ENCODE results near the gene PLCL2.

PLCL2 gene

DNA sequence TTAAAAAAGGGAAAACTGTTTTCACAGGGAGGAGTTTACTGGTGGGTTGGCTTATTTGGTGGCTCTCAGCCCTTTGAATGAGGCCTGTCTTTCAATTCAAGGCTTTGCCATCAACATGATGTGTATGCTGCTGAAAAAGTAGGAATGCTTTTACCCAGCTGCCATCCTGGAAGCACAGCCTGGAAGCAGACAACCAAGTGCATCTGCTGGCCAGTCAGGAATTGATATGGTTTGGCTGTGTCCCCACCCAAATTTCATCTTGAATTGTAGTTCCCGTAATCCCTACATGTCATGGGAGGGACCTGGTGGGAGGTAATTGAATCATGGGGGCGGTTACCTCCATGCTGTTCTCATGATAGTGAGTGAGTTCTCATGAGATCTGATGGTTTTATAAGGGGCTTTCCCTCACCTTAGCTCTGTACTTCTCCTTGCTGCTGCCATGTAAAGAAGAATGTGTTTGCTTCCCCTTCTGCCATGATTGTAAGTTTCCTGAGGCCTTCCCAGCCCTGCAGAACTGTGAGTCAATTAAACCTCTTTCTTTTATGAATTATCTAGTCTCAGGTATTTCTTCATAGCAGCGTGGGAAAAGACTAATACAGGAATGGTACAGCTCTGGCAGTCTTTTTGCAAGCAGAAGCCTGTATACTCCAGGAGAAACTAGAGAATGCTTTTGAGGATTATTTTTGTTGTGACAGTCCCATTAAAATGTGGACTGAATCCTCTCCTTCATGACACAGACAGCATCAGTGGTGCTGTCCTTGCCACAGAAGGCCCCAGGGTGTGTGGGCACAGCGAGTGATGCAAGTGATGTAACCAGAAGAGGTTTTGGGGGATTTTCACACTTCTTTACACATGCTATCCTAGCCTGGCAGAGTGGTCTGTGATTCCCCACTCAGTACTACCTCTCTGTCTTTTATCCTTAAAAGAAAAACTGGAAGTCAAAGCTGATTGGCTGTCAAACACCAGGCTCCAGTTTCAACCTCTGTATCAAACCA, 20.0 kb downstream of the PLCL2 start:
- no peaks in the 10 kb centered on the region for H3K27me3 Mint-ChIP-seq
- H3K4me3 Mint-ChIP-seq = peak overlapping the region; percentile 56
- H3K36me3 Mint-ChIP-seq (ENCODE audit: insufficient read depth) = peaks cover 12% of the 10 kb centered on the region
- peak overlapping the region; percentile 74 for H3K27ac Mint-ChIP-seq (ENCODE audit: low read depth)
- DNase-seq (ENCODE audit: low spot score in 2 of 2) = no peak
- peaks cover 79% of the 10 kb centered on the region for H3K4me1 Mint-ChIP-seq
- ATAC-seq (replicated peaks; ENCODE audit: extremely low read depth, poor library complexity, severe bottlenecking) = peak; percentile 48
- no peaks in the 10 kb centered on the region for H3K9me3 Mint-ChIP-seq

DNA sequence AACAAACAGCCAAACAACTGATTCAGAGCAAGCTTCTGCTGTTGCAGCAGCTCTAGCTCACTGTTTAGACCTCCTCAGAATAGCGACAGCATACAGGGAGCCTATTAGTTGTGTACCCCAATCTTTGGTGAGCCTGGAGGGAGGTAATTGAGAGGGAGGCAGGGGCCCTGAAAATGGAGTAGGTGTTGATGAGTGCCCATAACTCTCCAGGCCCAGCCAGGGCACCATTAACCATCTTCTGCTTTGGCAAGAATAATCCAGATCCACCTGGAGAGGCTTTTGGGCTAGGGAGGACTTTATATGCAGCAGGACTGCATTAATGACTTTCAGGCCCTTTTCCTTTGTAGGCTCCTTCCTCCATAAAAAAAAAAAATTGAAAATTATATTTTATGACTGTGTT, 20.9 kb downstream of the PLCL2 start:
- H3K36me3 Mint-ChIP-seq (ENCODE audit: insufficient read depth) = peaks cover 11% of the 10 kb centered on the region
- H3K4me3 Mint-ChIP-seq = peak overlapping the region; percentile 47
- no peaks in the 10 kb centered on the region for H3K27me3 Mint-ChIP-seq
- peak overlapping the region; percentile 74 for H3K27ac Mint-ChIP-seq (ENCODE audit: low read depth)
- DNase-seq (ENCODE audit: low spot score in 2 of 2) (no peak), ATAC-seq (replicated peaks; ENCODE audit: extremely low read depth, poor library complexity, severe bottlenecking) (no peak)
- no peaks in the 10 kb centered on the region for H3K9me3 Mint-ChIP-seq
- H3K4me1 Mint-ChIP-seq = peaks cover 81% of the 10 kb centered on the region

DNA sequence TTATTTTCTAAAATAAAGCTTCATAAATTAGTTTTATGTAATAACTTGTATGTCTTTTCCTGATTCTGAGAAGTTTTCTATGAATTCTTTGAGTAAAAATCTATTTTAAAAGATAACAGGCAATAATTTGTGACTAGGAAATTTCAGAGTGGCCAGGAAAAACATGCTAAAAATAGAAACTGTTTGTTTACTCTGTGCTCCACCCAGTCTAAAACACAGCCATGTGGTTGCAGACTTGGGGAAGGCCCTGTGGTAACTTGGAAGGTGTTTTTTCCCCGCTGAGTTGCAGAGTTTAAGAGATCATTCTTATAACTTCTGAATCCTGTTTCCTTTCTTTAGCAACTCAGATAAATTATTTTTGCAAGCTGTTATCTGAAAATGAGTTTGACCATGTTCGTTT, 21.9 kb downstream of the PLCL2 start:
- ATAC-seq (replicated peaks; ENCODE audit: extremely low read depth, poor library complexity, severe bottlenecking) = peak; percentile 45
- Mint-ChIP-seq H3K4me1 (peaks cover 73% of the 10 kb centered on the region), H3K9me3 (no peaks in the 10 kb centered on the region), H3K27ac (ENCODE audit: low read depth) (no peak overlapping the region), H3K36me3 (ENCODE audit: insufficient read depth) (peaks cover 8% of the 10 kb centered on the region), H3K27me3 (no peaks in the 10 kb centered on the region), H3K4me3 (no peak overlapping the region)
- no peak for DNase-seq (ENCODE audit: low spot score in 2 of 2)

DNA sequence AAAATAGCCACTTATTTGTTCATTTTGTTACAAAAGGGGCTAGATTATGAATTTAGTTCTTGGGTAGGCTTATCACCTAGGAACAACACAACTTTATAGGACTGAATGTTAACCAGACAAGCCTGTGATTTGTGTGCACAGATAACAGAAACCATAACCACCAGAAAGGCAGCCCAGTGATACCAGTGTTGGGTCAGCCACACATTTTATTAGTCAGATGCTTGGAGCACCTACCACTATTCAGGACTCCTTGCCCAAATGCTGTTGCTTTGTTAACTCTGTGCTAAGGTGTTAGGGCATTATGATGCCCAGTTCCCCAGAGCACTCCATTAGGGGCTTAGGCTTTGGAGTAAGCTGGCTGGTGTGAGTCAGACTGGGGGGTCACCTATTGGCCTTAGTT, 22.5 kb downstream of the PLCL2 start:
- ATAC-seq (replicated peaks; ENCODE audit: extremely low read depth, poor library complexity, severe bottlenecking) (no peak), DNase-seq (ENCODE audit: low spot score in 2 of 2) (no peak)
- Mint-ChIP-seq H3K4me3 (peak overlapping the region; percentile 8), H3K36me3 (ENCODE audit: insufficient read depth) (peaks cover 8% of the 10 kb centered on the region), H3K27me3 (no peaks in the 10 kb centered on the region), H3K4me1 (peaks cover 68% of the 10 kb centered on the region), H3K27ac (ENCODE audit: low read depth) (no peak overlapping the region), H3K9me3 (no peaks in the 10 kb centered on the region)

DNA sequence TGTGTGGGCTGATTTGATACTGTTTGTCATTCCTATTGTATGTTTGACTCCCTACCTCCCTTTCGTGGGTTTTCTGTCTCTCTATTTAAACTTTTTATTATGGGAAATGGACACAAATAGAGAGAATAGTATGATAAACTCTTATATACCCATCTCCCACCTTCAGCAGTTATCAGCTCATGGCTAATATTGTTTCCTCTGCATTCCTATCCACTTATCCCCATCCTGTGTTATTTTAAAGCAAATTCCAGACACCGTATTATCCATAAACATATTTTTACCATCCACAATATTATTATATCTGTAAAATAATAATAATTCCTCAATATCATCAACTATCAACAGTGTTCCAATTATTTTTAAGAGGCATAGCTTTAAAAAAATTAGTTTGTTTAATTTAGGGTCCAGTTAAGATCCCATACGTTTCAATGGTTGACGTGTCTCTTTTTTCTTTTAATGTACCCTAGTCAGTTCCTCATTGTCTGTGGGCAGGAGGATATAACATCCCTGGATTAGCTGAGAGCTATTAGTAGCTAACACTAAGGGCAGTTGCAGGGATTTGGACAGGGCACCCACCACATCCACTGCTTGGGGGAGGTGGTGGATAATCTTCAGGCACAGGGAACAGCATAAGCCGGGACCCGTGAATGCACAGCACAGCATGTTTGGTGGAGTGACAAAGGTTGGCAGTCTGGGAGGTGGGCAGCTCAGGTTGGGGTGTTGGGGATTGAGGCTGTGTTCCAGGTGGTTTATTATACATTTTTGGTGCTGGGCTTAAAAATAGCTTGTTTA, 23.5 kb downstream of the PLCL2 start:
- peak overlapping the region; percentile 29 for H3K27ac Mint-ChIP-seq (ENCODE audit: low read depth)
- peaks cover 65% of the 10 kb centered on the region for H3K4me1 Mint-ChIP-seq
- DNase-seq (ENCODE audit: low spot score in 2 of 2) (no peak), ATAC-seq (replicated peaks; ENCODE audit: extremely low read depth, poor library complexity, severe bottlenecking) (no peak)
- no peaks in the 10 kb centered on the region for H3K9me3 Mint-ChIP-seq
- H3K36me3 Mint-ChIP-seq (ENCODE audit: insufficient read depth) = peaks cover 2% of the 10 kb centered on the region
- H3K27me3 Mint-ChIP-seq = no peaks in the 10 kb centered on the region
- H3K4me3 Mint-ChIP-seq = no peak overlapping the region

DNA sequence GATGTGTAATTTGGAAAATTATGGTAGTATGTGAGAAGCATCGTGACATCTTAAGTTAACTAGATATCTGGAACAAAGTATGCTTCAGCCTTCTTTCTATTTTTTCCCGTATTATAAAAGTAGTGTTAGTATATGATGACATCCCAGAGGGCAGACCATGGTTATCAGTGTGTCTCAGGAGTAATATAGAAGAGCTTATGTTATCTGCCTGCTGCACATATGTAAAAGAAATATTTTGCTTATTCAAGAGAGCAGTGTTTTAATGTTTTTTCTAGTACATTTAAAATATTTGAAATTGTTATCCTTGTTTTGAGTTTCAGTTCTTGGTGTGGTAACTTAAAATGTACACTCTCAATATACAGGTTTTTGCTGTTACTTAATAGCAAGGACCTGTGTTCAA, 24.1 kb downstream of the PLCL2 start:
- no peak overlapping the region for H3K27ac Mint-ChIP-seq (ENCODE audit: low read depth)
- H3K4me3 Mint-ChIP-seq = no peak overlapping the region
- H3K36me3 Mint-ChIP-seq (ENCODE audit: insufficient read depth) = peaks cover 2% of the 10 kb centered on the region

DNA sequence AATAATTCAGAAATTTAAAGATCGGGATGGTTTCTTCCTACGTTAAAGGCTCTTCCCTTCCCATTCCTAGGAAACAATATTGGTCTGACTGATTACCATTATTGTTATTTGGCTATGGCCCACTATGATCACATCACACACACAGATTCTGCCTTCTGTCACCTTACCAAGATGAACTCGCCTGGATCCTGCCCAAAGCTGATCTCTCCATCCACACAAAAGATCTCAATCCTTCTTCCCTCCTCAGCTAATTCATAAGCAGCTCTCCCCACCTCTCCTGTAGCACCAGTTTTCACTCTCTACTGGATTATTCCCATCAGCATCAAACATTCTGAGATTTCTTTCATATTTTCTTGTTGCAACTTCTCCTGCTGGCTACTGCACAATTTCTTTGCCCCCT, 25.0 kb downstream of the PLCL2 start:
- H3K9me3 Mint-ChIP-seq = no peaks in the 10 kb centered on the region
- peaks cover 56% of the 10 kb centered on the region for H3K4me1 Mint-ChIP-seq
- H3K27ac Mint-ChIP-seq (ENCODE audit: low read depth) = peak overlapping the region; percentile 74
- H3K27me3 Mint-ChIP-seq = no peaks in the 10 kb centered on the region
- no peak for ATAC-seq (replicated peaks; ENCODE audit: extremely low read depth, poor library complexity, severe bottlenecking)
- peaks cover 1% of the 10 kb centered on the region for H3K36me3 Mint-ChIP-seq (ENCODE audit: insufficient read depth)
- H3K4me3 Mint-ChIP-seq = peak overlapping the region; percentile 2
- no peak for DNase-seq (ENCODE audit: low spot score in 2 of 2)

More for the DNA sequence above, 24.1 kb downstream of the PLCL2 start:
- Mint-ChIP-seq H3K9me3 (no peaks in the 10 kb centered on the region), H3K4me1 (peaks cover 61% of the 10 kb centered on the region), H3K27me3 (no peaks in the 10 kb centered on the region)
- DNase-seq (ENCODE audit: low spot score in 2 of 2) (no peak), ATAC-seq (replicated peaks; ENCODE audit: extremely low read depth, poor library complexity, severe bottlenecking) (no peak)

DNA sequence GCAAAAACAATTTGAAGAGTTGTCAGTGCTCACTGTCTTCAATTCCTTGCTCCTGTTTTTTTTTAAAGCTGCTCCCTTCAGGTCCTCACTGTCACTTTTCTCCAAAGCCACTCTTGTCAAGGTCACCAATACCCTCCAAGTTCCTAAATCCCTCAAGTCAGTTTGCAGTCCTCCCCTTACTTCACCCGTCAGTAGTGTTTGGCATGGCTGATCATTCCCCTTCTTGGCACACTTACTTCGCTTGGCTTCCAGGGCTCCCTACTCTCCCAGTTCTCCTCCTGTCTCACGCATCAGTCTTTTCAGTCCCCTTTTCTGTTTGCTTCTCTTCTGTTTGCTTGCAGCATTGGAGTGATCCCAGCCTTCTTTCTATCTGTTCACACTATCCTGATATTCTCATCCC, 25.5 kb downstream of the PLCL2 start:
- no peak overlapping the region for H3K4me3 Mint-ChIP-seq
- no peaks in the 10 kb centered on the region for H3K27me3 Mint-ChIP-seq
- no peaks in the 10 kb centered on the region for H3K36me3 Mint-ChIP-seq (ENCODE audit: insufficient read depth)
- no peaks in the 10 kb centered on the region for H3K9me3 Mint-ChIP-seq
- no peak for DNase-seq (ENCODE audit: low spot score in 2 of 2)
- ATAC-seq (replicated peaks; ENCODE audit: extremely low read depth, poor library complexity, severe bottlenecking) = no peak
- peaks cover 52% of the 10 kb centered on the region for H3K4me1 Mint-ChIP-seq
- peak overlapping the region; percentile 74 for H3K27ac Mint-ChIP-seq (ENCODE audit: low read depth)

DNA sequence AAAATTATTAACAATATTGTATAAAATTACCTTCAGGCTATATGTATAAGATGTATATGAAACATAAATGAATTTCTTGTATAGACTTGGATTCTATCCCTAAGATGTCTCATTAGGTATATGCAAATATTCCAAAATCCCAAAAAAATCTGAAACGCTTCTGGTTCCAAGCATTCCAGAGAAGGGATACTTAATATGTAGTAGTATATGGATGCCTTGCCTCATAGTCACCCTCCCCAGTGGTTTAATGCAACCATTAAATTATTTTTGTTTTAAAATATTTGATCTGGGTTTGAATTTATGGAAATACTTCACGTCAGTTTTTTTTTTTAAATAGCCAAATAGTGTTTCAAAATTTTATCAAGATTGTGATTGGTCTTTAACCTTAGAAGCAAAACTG, 27.2 kb downstream of the PLCL2 start:
- ATAC-seq (replicated peaks; ENCODE audit: extremely low read depth, poor library complexity, severe bottlenecking) (no peak), DNase-seq (ENCODE audit: low spot score in 2 of 2) (no peak)
- H3K9me3 Mint-ChIP-seq = no peaks in the 10 kb centered on the region

DNA sequence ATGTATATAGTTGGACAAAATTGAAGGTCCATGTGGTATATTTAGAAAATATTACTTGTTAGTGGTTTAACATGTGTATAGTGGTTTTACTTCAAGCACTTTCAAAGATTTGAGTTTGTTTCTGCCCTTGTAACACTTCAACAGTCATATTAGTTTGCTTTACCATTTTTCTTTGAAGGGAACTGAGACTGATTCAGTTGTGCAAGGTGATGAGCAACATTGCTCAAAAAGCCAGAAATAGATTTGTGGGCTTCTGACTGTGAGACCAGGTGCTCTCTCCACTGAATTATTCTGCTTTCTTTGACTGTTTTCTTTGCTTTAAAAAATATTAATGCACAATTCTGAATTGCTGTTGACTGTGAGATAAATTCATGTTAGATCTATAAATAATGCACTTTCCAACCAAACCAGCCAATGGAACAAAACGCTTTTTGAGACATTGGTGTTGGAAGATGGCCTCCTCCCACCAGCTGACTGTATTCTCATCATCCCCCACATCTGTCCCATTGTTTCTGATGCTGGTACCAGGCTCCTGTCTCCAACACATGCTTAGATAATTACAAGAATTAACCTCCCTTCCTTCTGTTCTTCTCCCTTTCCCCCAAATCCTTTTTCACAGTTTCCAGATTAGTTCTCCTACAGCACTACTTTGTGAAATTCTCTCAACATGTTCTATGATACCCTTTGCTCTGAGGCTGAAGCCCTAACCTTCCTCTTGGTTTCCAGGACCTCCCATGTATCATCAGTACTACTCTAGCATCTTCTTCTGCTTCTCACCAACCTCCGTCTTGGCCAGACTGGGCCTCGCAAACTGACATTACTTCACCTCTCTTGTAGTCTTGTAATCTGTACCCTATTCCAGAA, 27.9 kb downstream of the PLCL2 start:
- H3K27ac Mint-ChIP-seq (ENCODE audit: low read depth) = peak overlapping the region; percentile 2
- H3K9me3 Mint-ChIP-seq = no peaks in the 10 kb centered on the region
- H3K4me3 Mint-ChIP-seq = peak overlapping the region; percentile 0
- ATAC-seq (replicated peaks; ENCODE audit: extremely low read depth, poor library complexity, severe bottlenecking) = no peak
- peaks cover 65% of the 10 kb centered on the region for H3K4me1 Mint-ChIP-seq
- no peaks in the 10 kb centered on the region for H3K36me3 Mint-ChIP-seq (ENCODE audit: insufficient read depth)
- DNase-seq (ENCODE audit: low spot score in 2 of 2) = no peak
- H3K27me3 Mint-ChIP-seq = no peaks in the 10 kb centered on the region

More for the DNA sequence above, 27.2 kb downstream of the PLCL2 start:
- Mint-ChIP-seq H3K4me1 (peaks cover 58% of the 10 kb centered on the region), H3K4me3 (no peak overlapping the region), H3K27ac (ENCODE audit: low read depth) (no peak overlapping the region), H3K27me3 (no peaks in the 10 kb centered on the region), H3K36me3 (ENCODE audit: insufficient read depth) (no peaks in the 10 kb centered on the region)

DNA sequence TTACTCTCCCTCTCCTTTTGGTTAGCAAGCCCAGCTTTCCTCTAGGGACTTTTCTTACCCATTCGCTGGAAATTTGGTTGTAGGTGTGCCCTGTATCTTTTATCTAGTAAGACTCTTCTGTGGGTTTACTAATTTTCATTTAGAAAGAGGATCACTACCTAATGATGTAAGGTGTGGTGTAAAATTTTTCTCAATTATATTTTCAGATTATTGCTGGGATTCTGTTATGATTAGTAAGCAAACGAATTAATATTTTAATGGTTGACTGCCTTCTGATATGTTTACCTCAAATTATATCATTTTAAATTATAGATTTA, 28.5 kb downstream of the PLCL2 start:
- Mint-ChIP-seq H3K27me3 (no peaks in the 10 kb centered on the region), H3K4me1 (peaks cover 67% of the 10 kb centered on the region), H3K27ac (ENCODE audit: low read depth) (peak overlapping the region; percentile 2), H3K9me3 (no peaks in the 10 kb centered on the region), H3K36me3 (ENCODE audit: insufficient read depth) (no peaks in the 10 kb centered on the region), H3K4me3 (peak overlapping the region; percentile 0)
- ATAC-seq (replicated peaks; ENCODE audit: extremely low read depth, poor library complexity, severe bottlenecking) = no peak
- DNase-seq (ENCODE audit: low spot score in 2 of 2) = no peak

DNA sequence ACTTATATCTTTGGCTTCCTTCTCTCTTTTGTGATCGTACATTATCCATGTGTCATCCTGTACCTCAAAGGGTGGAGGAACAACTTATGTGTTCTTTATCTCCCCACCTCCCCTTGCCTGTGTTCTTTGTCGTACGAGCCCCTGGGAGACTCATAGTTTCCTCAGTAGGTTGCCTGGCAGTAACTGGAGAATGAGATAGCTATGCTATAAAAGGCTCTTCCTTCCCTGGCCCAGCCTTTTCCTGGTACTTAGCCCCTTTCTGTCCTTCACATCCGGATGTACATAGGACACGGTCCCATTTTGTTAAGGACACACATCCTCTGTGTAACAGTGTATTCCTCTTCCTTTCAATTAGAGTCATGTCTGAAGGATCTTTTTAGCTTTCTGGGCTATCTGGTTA, 32.1 kb downstream of the PLCL2 start:
- H3K27ac Mint-ChIP-seq (ENCODE audit: low read depth) = no peak overlapping the region
- no peaks in the 10 kb centered on the region for H3K36me3 Mint-ChIP-seq (ENCODE audit: insufficient read depth)
- ATAC-seq (replicated peaks; ENCODE audit: extremely low read depth, poor library complexity, severe bottlenecking) (no peak), DNase-seq (ENCODE audit: low spot score in 2 of 2) (no peak)
- peaks cover 54% of the 10 kb centered on the region for H3K4me1 Mint-ChIP-seq
- H3K27me3 Mint-ChIP-seq = no peaks in the 10 kb centered on the region
- no peak overlapping the region for H3K4me3 Mint-ChIP-seq
- no peaks in the 10 kb centered on the region for H3K9me3 Mint-ChIP-seq

Measured in central memory CD8-positive, alpha-beta T cell (primary cell).